ENCODE data around the gene PLEKHG5.
A peak's percentile ranks its signal among the peaks of the same experiment; 100 is the strongest.
"Not testable (repeated sequence)": the region's sequence is repeated elsewhere in the genome, so short reads cannot be mapped to it uniquely, and the experiment has no call there.

PLEKHG5 gene

DNA sequence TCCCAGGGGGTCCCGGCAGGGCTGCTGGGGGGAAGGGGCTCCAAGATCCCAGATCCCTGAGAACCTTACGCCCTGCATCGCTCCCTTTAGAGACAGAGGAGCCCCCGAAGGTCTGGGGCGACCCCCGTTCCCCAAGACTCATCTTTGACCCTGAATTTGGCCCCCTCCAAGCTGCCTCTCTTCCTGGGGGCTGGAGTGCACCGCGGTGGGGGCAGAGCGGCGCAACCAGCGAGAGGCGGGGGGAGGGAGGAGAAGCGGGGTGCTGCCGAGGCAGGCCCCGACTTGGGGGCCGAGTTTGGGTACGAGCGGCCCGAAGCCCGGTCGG lies 5.4 kb upstream of the PLEKHG5 start:
- DNase-seq (ENCODE audit: low read depth in 4 of 4, low spot score in 1 of 4): no peak

- DNase-seq (ENCODE audit: low read depth in 4 of 4, low spot score in 1 of 4): no peak
These were observed 4.9 kb upstream of the PLEKHG5 start for GRCh38 chr1:6496365-6496721.

DNA sequence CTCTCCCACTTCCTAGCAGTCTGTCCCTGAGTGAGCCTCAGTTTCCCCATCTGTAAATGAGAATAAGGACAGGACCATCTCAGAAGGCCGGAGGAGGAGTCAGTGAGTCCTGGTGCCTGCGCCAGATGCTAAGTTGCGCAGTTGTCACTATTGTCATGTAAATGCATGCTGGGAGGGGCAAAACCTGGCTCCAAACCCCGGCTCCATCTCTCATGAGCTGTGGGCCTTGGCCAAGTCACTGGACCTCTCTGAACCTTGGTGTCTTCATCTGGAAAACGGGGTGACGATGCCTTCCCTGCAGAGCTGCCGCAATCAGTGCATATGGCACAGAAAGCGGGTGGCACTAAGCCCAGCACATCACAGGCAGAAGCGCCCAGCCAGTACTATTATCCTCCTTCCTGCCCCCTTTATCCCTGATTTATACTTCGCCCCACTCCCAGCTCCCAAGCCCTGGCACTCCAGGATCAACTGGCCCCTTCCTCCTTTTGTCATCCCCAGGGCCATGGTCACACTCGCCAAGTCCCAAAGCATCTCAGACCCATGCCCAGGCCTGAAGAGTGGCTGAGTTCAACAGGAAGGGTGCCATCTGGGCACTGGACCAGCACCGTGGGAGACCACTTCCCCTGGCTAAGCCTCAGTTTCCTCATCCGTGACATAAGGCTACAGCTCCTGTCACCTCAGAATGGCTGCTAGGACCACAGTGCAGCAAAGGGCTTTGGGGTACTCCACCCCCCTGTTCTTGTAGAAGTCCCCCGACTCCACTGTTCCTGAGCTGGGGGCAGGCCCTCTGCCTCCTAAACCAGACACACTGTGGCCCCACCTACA lies 4.3 kb upstream of the PLEKHG5 start:
- DNase-seq (ENCODE audit: low read depth in 4 of 4, low spot score in 1 of 4): no peak

GRCh38 chr1:6495041-6495441 lies 3.6 kb upstream of the PLEKHG5 start:
- DNase-seq (ENCODE audit: low read depth in 4 of 4, low spot score in 1 of 4): no peak

- DNase-seq (ENCODE audit: low read depth in 4 of 4, low spot score in 1 of 4): no peak
These were observed 3.2 kb upstream of the PLEKHG5 start for GRCh38 chr1:6494627-6495026.

- not testable (repeated sequence) for DNase-seq (ENCODE audit: low read depth in 4 of 4, low spot score in 1 of 4)
These were observed 2.4 kb upstream of the PLEKHG5 start for GRCh38 chr1:6493834-6494223.

DNA sequence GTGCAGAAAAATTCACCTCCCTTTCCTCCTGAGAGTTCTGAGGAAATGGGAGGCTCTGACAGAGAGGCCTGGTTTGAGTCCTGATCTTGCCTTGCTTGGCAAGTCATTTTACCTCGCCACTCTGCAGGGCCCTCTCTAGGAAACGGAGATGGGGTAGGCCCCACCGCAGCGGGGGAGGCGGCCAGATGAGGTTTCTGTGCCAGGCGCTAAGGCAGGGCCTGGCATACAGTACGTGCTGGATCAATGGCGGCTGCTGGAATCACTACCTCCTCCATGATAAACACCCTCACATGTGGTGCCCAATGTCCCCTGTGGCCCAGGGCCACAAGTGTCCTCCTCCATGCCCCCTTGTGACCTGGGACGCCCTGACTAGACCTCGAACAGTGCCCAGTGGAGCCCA lies 499 bp upstream of the PLEKHG5 start:
- no peak for DNase-seq (ENCODE audit: low read depth in 4 of 4, low spot score in 1 of 4)

- DNase-seq (ENCODE audit: low read depth in 4 of 4, low spot score in 1 of 4): no peak
These were observed 402 bp downstream of the PLEKHG5 start for GRCh38 chr1:6491081-6491449.

GRCh38 chr1:6490181-6491080 lies 1.0 kb downstream of the PLEKHG5 start:
- DNase-seq (ENCODE audit: low read depth in 4 of 4, low spot score in 1 of 4): peak in 2 of 4 experiments; percentile 32 to 48

DNA sequence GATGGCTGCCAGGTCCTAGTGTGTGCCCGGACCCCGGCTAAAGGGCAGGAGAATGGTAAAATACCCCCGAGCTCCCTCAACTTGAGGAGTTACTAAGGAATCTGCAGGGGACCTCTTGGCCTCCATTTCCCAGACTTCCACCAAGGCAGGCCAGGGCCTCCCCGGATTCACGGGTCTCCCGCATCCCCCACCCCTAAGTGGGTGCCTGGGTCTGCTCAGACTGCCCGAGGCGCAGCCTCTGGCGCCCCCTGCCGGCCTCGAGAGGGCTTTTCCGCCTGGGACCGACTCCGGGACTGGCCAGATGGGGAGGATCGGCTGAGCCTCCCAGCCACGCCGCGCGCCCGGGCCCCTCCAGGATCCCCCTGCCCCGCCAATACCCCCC lies 1.7 kb downstream of the PLEKHG5 start:
- DNase-seq (ENCODE audit: low read depth in 4 of 4, low spot score in 1 of 4): peak; percentile 45 to 69 (median 58)

- no peak for DNase-seq (ENCODE audit: low read depth in 4 of 4, low spot score in 1 of 4)
These were observed 2.1 kb downstream of the PLEKHG5 start for GRCh38 chr1:6489383-6489765.

DNA sequence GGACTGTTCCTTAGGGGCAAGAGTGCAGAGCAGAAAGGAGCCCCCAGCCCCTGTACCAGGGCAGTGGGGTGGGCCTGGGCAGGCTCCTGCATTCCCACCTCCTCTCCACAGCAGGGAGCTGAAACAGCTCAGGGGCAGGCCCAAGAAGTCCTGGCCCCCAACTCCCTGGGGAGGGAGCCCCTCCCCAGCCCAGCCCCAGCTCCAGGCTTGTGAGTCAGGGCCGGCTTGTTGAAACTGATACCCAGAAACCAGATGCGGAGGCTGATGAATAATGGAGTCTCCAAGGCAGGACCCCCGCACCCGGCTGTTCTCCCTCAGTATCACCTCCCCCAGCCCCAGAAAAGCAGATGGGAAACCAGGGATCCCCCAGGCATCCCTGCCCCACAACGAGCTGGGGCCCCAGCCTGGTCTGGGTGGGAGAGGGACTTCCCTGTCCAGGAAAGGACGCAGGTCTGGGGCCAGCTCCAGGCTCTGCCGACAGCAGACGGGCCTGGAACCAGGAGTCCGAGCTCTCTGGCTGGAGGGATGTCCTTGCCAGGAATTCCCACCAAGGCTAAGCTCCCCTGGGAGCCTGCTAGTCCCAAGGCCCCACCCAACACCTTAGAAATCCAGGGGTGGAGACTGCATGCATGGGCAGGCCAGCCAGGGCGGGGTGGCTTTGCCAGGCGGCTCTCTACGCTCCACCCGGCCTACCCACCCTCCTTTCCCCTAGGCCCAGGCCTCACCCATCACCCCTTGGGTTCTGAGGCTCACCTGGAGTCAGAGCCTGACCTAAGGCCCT lies 2.7 kb downstream of the PLEKHG5 start:
- DNase-seq (ENCODE audit: low read depth in 4 of 4, low spot score in 1 of 4): no peak

GRCh38 chr1:6487804-6488484 lies 3.5 kb downstream of the PLEKHG5 start:
- no peak for DNase-seq (ENCODE audit: low read depth in 4 of 4, low spot score in 1 of 4)

- peak; percentile 77 to 84 (median 82) for DNase-seq (ENCODE audit: low read depth in 4 of 4, low spot score in 1 of 4)
These were observed 4.9 kb downstream of the PLEKHG5 start for GRCh38 chr1:6486433-6487011.

GRCh38 chr1:6485168-6486101 lies 6.0 kb downstream of the PLEKHG5 start:
- no peak for DNase-seq (ENCODE audit: low read depth in 4 of 4, low spot score in 1 of 4)

GRCh38 chr1:6484826-6485167 lies 6.7 kb downstream of the PLEKHG5 start:
- no peak for DNase-seq (ENCODE audit: low read depth in 4 of 4, low spot score in 1 of 4)

GRCh38 chr1:6483761-6484117 lies 7.7 kb downstream of the PLEKHG5 start:
- no peak for DNase-seq (ENCODE audit: low read depth in 4 of 4, low spot score in 1 of 4)

- DNase-seq (ENCODE audit: low read depth in 4 of 4, low spot score in 1 of 4): no peak
These were observed 8.3 kb downstream of the PLEKHG5 start for GRCh38 chr1:6483017-6483760.

GRCh38 chr1:6481820-6482219 lies 9.6 kb downstream of the PLEKHG5 start:
- no peak for DNase-seq (ENCODE audit: low read depth in 4 of 4, low spot score in 1 of 4)
